ENCODE results near the gene SLC35F4.

GRCh38 chr14:57612946-57613345 is 252.9 kb downstream of the SLC35F4 start:
- TF ChIP-seq POLR2A (IDR thresholded peaks at IDR 0.05) = no peak
- TF ChIP-seq CTCF (IDR thresholded peaks at IDR 0.05) = no peak

Data from thyroid gland (tissue), 4 donors.